Measurements from ENCODE around the gene TCEANC2. TPM values are rescaled to one million over a fixed set of nuclear protein-coding genes. Genes with fewer than 3 reads are reported as not detected.

Gene TCEANC2
- total RNA-seq, 1 experiment from 2014 or later, result 5.3 TPM

DNA sequence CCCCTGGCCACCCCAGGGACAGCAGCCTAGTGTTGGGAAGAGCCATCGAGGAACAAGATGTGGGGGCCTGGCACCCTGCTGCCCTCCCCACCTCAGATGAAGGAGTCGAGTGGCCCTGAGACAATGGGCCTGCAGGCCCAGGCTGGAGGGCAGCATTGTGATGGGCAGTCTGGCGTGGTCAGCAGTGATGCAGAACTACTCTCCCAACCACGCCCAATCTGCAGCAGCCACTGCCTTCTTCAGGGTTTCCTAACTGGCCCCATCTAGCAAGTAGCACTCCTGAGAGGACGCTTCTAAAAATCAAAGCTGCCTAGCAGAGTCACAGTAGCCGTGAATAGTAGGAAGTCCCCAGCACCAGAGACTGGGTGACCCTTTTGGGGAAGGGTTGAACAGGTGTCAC lies 80.9 kb downstream of the TCEANC2 start:
- no peak overlapping the region for H3K4ac ChIP-seq (ENCODE audit: low read depth, low read length)
- H3K23me2 ChIP-seq (ENCODE audit: insufficient read length, low read depth, low read length, poor library complexity, severe bottlenecking), result no peaks in the 10 kb centered on the region
- Mint-ChIP-seq H3K27ac (no peak overlapping the region), H3K4me1 (peaks cover 31 to 46% of the 10 kb centered on the region in 2 experiments), H3K4me3 (no peak overlapping the region), H3K9me3 (no peaks in the 10 kb centered on the region), H3K36me3 (ENCODE audit: insufficient read depth in 1 of 3, low read depth in 3 of 3) (no peaks in the 10 kb centered on the region), H3K27me3 (ENCODE audit: low read depth) (peaks cover 10% of the 10 kb centered on the region)
- no peak overlapping the region for H3K56ac ChIP-seq (ENCODE audit: insufficient read length, low read depth, low read length)
- H3K27ac ChIP-seq (ENCODE audit: insufficient read length, low read depth, low read length), result no peak overlapping the region
- no peak overlapping the region for H2BK12ac ChIP-seq (ENCODE audit: insufficient read length, low read depth, low read length)
- peaks cover 6% of the 10 kb centered on the region; the same call in 1 of the 2 replicates for H3K4me1 ChIP-seq (ENCODE audit: insufficient read depth, low read length)
- H4K20me1 ChIP-seq (ENCODE audit: control insufficient read depth, insufficient read depth, insufficient read length), result no peaks in the 10 kb centered on the region
- TF ChIP-seq, protein P1, sequence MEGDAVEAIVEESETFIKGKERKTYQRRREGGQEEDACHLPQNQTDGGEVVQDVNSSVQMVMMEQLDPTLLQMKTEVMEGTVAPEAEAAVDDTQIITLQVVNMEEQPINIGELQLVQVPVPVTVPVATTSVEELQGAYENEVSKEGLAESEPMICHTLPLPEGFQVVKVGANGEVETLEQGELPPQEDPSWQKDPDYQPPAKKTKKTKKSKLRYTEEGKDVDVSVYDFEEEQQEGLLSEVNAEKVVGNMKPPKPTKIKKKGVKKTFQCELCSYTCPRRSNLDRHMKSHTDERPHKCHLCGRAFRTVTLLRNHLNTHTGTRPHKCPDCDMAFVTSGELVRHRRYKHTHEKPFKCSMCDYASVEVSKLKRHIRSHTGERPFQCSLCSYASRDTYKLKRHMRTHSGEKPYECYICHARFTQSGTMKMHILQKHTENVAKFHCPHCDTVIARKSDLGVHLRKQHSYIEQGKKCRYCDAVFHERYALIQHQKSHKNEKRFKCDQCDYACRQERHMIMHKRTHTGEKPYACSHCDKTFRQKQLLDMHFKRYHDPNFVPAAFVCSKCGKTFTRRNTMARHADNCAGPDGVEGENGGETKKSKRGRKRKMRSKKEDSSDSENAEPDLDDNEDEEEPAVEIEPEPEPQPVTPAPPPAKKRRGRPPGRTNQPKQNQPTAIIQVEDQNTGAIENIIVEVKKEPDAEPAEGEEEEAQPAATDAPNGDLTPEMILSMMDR (conservative IDR thresholded peaks at IDR 0.05), result no peak
- H3K79me1 ChIP-seq (ENCODE audit: insufficient read depth, low read depth, low read length, poor library complexity, severe bottlenecking), result no peaks in the 10 kb centered on the region
- no peak overlapping the region for H3K9ac ChIP-seq (ENCODE audit: extremely low read depth, insufficient read length, low read length)
- H3K14ac ChIP-seq (ENCODE audit: insufficient read depth, low read length), result no peak overlapping the region
- H4K91ac ChIP-seq (ENCODE audit: insufficient read length, low read depth, low read length), result no peak overlapping the region
- H3K4me2 ChIP-seq (ENCODE audit: insufficient read depth, insufficient read length, low read length), result no peak overlapping the region
- no peak overlapping the region for H2BK20ac ChIP-seq (ENCODE audit: low read depth, low read length, poor library complexity, severe bottlenecking)
- H2AFZ ChIP-seq (ENCODE audit: low read length), result no peak overlapping the region
- no peak overlapping the region for H4K8ac ChIP-seq (replicated peaks; ENCODE audit: insufficient read length, low read depth, low read length)
- no CpG with 5 or more reads among the region's 6 CpGs for WGBS (ENCODE audit: extremely low coverage, insufficient read length, low lambda C conversion rate)
- H2BK120ac ChIP-seq (ENCODE audit: low read depth, low read length, poor library complexity, severe bottlenecking), result no peak overlapping the region
- H4K5ac ChIP-seq (ENCODE audit: insufficient read length, low read depth, low read length), result no peak overlapping the region
- no peak overlapping the region for H3K23ac ChIP-seq (ENCODE audit: insufficient read length, low read depth, low read length)
- DNase-seq, result no peak
- H3K27me3 ChIP-seq (ENCODE audit: insufficient read depth, low read length), result no peaks in the 10 kb centered on the region; the same call in 1 of the 2 replicates
- H3T11ph ChIP-seq (ENCODE audit: low read length), result no peak overlapping the region
- H2BK5ac ChIP-seq (ENCODE audit: insufficient read length, low read length), result no peak overlapping the region
- no peaks in the 10 kb centered on the region for H3K9me3 ChIP-seq (ENCODE audit: control insufficient read depth, low read depth, low read length)
- no peaks in the 10 kb centered on the region for H3K79me2 ChIP-seq (ENCODE audit: insufficient read depth, low read length)
- H2AK5ac ChIP-seq (ENCODE audit: insufficient read length, low read length), result no peak overlapping the region
- no peak overlapping the region for H2BK15ac ChIP-seq (ENCODE audit: low read depth, low read length)
- no peak overlapping the region for H3K18ac ChIP-seq (ENCODE audit: insufficient read length, low read depth, low read length)
